ENCODE results near the gene SNTG2.

- TF ChIP-seq POLR2A (IDR thresholded peaks at IDR 0.05) (no peak), CTCF (IDR thresholded peaks at IDR 0.05) (no peak), POLR2AphosphoS5 (IDR thresholded peaks at IDR 0.05) (no peak)
These were observed 151.4 kb downstream of the SNTG2 start for GRCh38 chr2:1101982-1102590.

Measured in prostate gland (tissue), 2 donors.